ENCODE measurements around the gene MTTP.
A peak's percentile ranks its signal among the peaks of the same experiment; 100 is the strongest.

The MTTP gene

GRCh38 chr4:99537674-99538073, 37.0 kb upstream of the MTTP start:
- no peak for TF ChIP-seq CTCF (IDR thresholded peaks at IDR 0.05)
- H3K4me1 ChIP-seq (ENCODE audit: control insufficient read depth in 1 of 2, insufficient read depth in 1 of 2, low read depth in 1 of 2, low read length in 1 of 2) = no peaks in the 10 kb centered on the region
- H3K36me3 ChIP-seq = no peaks in the 10 kb centered on the region
- no peak overlapping the region for H3K4me3 ChIP-seq (ENCODE audit: low read depth in 1 of 2, low read length in 1 of 2)
- no peak overlapping the region for H3K27ac ChIP-seq
- no peaks in the 10 kb centered on the region for H3K9me3 ChIP-seq
- H3K27me3 ChIP-seq = no peaks in the 10 kb centered on the region

- TF ChIP-seq CTCF (IDR thresholded peaks at IDR 0.05) = no peak
- no peaks in the 10 kb centered on the region for H3K4me1 ChIP-seq (ENCODE audit: control insufficient read depth in 1 of 2, insufficient read depth in 1 of 2, low read depth in 1 of 2, low read length in 1 of 2)
- H3K36me3 ChIP-seq = no peaks in the 10 kb centered on the region
- no peaks in the 10 kb centered on the region for H3K27me3 ChIP-seq
- H3K27ac ChIP-seq = no peak overlapping the region
- H3K9me3 ChIP-seq = no peaks in the 10 kb centered on the region
- no peak overlapping the region for H3K4me3 ChIP-seq (ENCODE audit: low read depth in 1 of 2, low read length in 1 of 2)
Observed at GRCh38 chr4:99540277-99540939, 34.2 kb upstream of the MTTP start.

GRCh38 chr4:99552872-99553271, 21.8 kb upstream of the MTTP start:
- no peaks in the 10 kb centered on the region for H3K27me3 ChIP-seq

GRCh38 chr4:99563310-99564186, 11.1 kb upstream of the MTTP start, which contains the start of gene TRMT10A:
Gene TRMT10A (minus strand): TSS chr4:99564039. CDS start chr4:99559338, 4,701 bp downstream.
- Histone ChIP-seq H3K36me3 (no peaks in the 10 kb centered on the region), H3K27me3 (peaks cover 22% of the 10 kb centered on the region), H3K4me3 (ENCODE audit: low read depth in 1 of 2, low read length in 1 of 2) (peak within 1 kb of the TSS; percentile 79 to 80), H3K4me1 (ENCODE audit: control insufficient read depth in 1 of 2, insufficient read depth in 1 of 2, low read depth in 1 of 2, low read length in 1 of 2) (peaks cover 12 to 15% of the 10 kb centered on the region in 2 experiments), H3K27ac (peak within 1 kb of the TSS; percentile 88), H3K9me3 (no peaks in the 10 kb centered on the region)
- TF ChIP-seq CTCF (IDR thresholded peaks at IDR 0.05) = peak; percentile 19

More at GRCh38 chr4:99552872-99553271, 21.8 kb upstream of the MTTP start:
- TF ChIP-seq CTCF (IDR thresholded peaks at IDR 0.05) = no peak
- H3K9me3 ChIP-seq = no peaks in the 10 kb centered on the region
- H3K4me1 ChIP-seq (ENCODE audit: control insufficient read depth in 1 of 2, insufficient read depth in 1 of 2, low read depth in 1 of 2, low read length in 1 of 2) = no peaks in the 10 kb centered on the region
- no peak overlapping the region for H3K4me3 ChIP-seq (ENCODE audit: low read depth in 1 of 2, low read length in 1 of 2)
- no peak overlapping the region for H3K27ac ChIP-seq
- H3K36me3 ChIP-seq = peaks cover 15% of the 10 kb centered on the region

GRCh38 chr4:99564921-99565320, 9.7 kb upstream of the MTTP start:
- H3K27me3 ChIP-seq = peaks cover 34% of the 10 kb centered on the region
- H3K36me3 ChIP-seq = no peaks in the 10 kb centered on the region
- H3K4me3 ChIP-seq (ENCODE audit: low read depth in 1 of 2, low read length in 1 of 2) = no peak overlapping the region
- no peak overlapping the region for H3K27ac ChIP-seq
- H3K4me1 ChIP-seq (ENCODE audit: control insufficient read depth in 1 of 2, insufficient read depth in 1 of 2, low read depth in 1 of 2, low read length in 1 of 2) = peaks cover 12 to 15% of the 10 kb centered on the region in 2 experiments
- no peak for TF ChIP-seq CTCF (IDR thresholded peaks at IDR 0.05)
- H3K9me3 ChIP-seq = no peaks in the 10 kb centered on the region

Data from neutrophil (primary cell).